Lower leg skin (tissue), 4 donors: ENCODE data around the gene NELL1. TPM values are rescaled to one million over a fixed set of nuclear protein-coding genes. Genes with fewer than 3 reads are reported as not detected.

Experiments
- DNase-seq, 2 donors: peaks; one replicate each; pipeline ENCODE4 v3.0.0-alpha.2; 2019; ENCODE audit warnings: low spot score in 2 of 2
- H3K4me3 ChIP-seq: fragments of 200-600 bp; sonication (generic); 2 replicates; pipeline ENCODE4 v1.5.1; 2017; ENCODE audit warnings: mild to moderate bottlenecking, low read depth; ENCODE audit not compliant: poor library complexity, severe bottlenecking
- CTCF ChIP-seq, 3 donors: fragments of 450-650 bp; IDR thresholded peaks; one replicate each; pipeline ENCODE4 v1.5.1; 2016; ENCODE audit warnings: antibody characterized with exemption in 3 of 3, mild to moderate bottlenecking in 3 of 3, moderate library complexity in 2 of 3
- POLR2A ChIP-seq, 2 donors: fragments of 450-650 bp; IDR thresholded peaks; one replicate each; pipeline ENCODE4 v1.6.1; 2016 to 2017; ENCODE audit warnings: antibody characterized with exemption in 2 of 2, mild to moderate bottlenecking in 1 of 2, moderate library complexity in 1 of 2
- WGBS, 2 donors: methylation state at CpG; one replicate each; pipeline ENCODE4 v1.1.5; 2018; 5-methylcytosine and 5-hydroxymethylcytosine counted together
- intact Hi-C: fragments of 100-400 bp; cut with DNase I; formaldehyde crosslinking; loops from one replicate; pipeline ENCODE4 v1.15.0; 2023; ENCODE audit warnings: low total_unique reads
- total RNA-seq, 4 donors: library from RNA; depleted of rRNA; stranded (reverse); fragments of >200 nt; gene quantifications; one replicate each; pipeline ENCODE4 v1.1.0, GENCODE V29; 2016

The NELL1 gene
- total RNA-seq, 4 donors from 2014 or later, result 0.12 to 0.29 (median 0.14) TPM

- no peak for TF ChIP-seq CTCF (IDR thresholded peaks at IDR 0.05)
- TF ChIP-seq POLR2A (IDR thresholded peaks at IDR 0.05), result no peak
- intact Hi-C loops, result loop anchor here (5.0 kb wide), 1 partner anchor 49 kb away; no protein-coding TSS in a partner anchor
- WGBS, 2 donors, result 4 to 15% methylated on average over 3 of the region's 3 CpGs
- DNase-seq, result no peak
- H3K4me3 ChIP-seq, result no peak overlapping the region
These were observed 203.7 kb downstream of the NELL1 start for GRCh38 chr11:20873054-20873453.

GRCh38 chr11:20874358-20874757, 205.0 kb downstream of the NELL1 start:
- WGBS, 2 donors, result 89 to 91% methylated on average over 3 of the region's 3 CpGs
- no peak for DNase-seq
- intact Hi-C loops, result loop anchor here (5.0 kb wide), 1 partner anchor 48 kb away; no protein-coding TSS in a partner anchor
- TF ChIP-seq CTCF (IDR thresholded peaks at IDR 0.05) (no peak), POLR2A (IDR thresholded peaks at IDR 0.05) (no peak)
- no peak overlapping the region for H3K4me3 ChIP-seq

- WGBS, 2 donors, result 50% methylated on average over 3 of the region's 3 CpGs
- TF ChIP-seq POLR2A (IDR thresholded peaks at IDR 0.05) (no peak), CTCF (IDR thresholded peaks at IDR 0.05) (no peak)
- no peak for DNase-seq
These were observed 206.5 kb downstream of the NELL1 start for GRCh38 chr11:20875889-20876288.

GRCh38 chr11:20876738-20877137, 207.4 kb downstream of the NELL1 start:
- no peak overlapping the region for H3K4me3 ChIP-seq
- TF ChIP-seq POLR2A (IDR thresholded peaks at IDR 0.05), result no peak
- no peak for TF ChIP-seq CTCF (IDR thresholded peaks at IDR 0.05)
- intact Hi-C loops, result no loop called here
- no peak for DNase-seq

More at GRCh38 chr11:20875889-20876288, 206.5 kb downstream of the NELL1 start:
- no peak overlapping the region for H3K4me3 ChIP-seq
- intact Hi-C loops, result no loop called here

GRCh38 chr11:20880094-20880493, 210.7 kb downstream of the NELL1 start:
- TF ChIP-seq CTCF (IDR thresholded peaks at IDR 0.05) (no peak), POLR2A (IDR thresholded peaks at IDR 0.05) (no peak)
- H3K4me3 ChIP-seq, result no peak overlapping the region
- WGBS, 2 donors, result 83 to 92% methylated on average over 1 of the region's 1 CpG
- intact Hi-C loops, result no loop called here
- DNase-seq, result no peak
